ENCODE data around the gene NFU1.

NFU1 gene

DNA sequence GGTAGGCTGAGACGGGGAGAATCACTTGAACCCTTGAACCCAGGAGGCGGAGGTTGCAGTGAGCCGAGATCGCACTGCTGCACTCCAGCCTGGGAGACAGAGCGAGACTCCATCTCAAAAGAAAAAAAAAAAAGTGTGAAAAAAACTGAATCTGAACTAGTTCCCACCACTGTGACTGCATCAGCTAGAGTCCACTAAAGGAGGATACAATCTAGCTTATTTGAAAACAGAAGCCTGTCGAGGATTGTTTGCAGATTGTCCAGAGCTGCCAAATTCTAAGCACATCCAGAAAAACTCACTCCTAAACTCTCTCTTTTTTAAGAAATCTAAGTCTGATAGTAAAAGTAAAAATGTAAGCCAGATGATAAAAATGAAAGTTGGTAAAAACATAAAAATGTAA lies 60.8 kb downstream of the NFU1 start:
- Histone ChIP-seq H3K9ac (ENCODE audit: low read depth, low read length, poor library complexity, severe bottlenecking) (no peak overlapping the region), H3K36me3 (ENCODE audit: insufficient read depth, low read length) (peaks cover 22% of the 10 kb centered on the region), H3K9me3 (ENCODE audit: insufficient read depth, low read depth, low read length) (no peaks in the 10 kb centered on the region), H2AFZ (ENCODE audit: low read length) (no peak overlapping the region), H3K9me2 (replicated peaks; ENCODE audit: low read depth, low read length) (no peaks in the 10 kb centered on the region), H3F3A (ENCODE audit: low read depth) (peaks cover 3% of the 10 kb centered on the region; the same call in 1 of the 2 replicates), H3K27me3 (ENCODE audit: insufficient read depth, low read length, poor library complexity, severe bottlenecking) (no peaks in the 10 kb centered on the region), H3K4me2 (ENCODE audit: low read depth, low read length, poor library complexity, severe bottlenecking) (no peak overlapping the region), H3K4me1 (ENCODE audit: insufficient read depth, low read length, poor library complexity, severe bottlenecking) (peaks cover 6% of the 10 kb centered on the region), H3K79me2 (ENCODE audit: insufficient read depth, low read length) (peaks cover 84% of the 10 kb centered on the region), H4K20me1 (ENCODE audit: insufficient read depth, low read length, poor library complexity, severe bottlenecking) (peaks cover 68% of the 10 kb centered on the region), H3K4me3 (ENCODE audit: low read length, poor library complexity, severe bottlenecking) (no peak overlapping the region)
- TF ChIP-seq EZH2phosphoT487 (IDR thresholded peaks at IDR 0.05; ENCODE audit: borderline replicate concordance): no peak
- TF ChIP-seq, protein P1, sequence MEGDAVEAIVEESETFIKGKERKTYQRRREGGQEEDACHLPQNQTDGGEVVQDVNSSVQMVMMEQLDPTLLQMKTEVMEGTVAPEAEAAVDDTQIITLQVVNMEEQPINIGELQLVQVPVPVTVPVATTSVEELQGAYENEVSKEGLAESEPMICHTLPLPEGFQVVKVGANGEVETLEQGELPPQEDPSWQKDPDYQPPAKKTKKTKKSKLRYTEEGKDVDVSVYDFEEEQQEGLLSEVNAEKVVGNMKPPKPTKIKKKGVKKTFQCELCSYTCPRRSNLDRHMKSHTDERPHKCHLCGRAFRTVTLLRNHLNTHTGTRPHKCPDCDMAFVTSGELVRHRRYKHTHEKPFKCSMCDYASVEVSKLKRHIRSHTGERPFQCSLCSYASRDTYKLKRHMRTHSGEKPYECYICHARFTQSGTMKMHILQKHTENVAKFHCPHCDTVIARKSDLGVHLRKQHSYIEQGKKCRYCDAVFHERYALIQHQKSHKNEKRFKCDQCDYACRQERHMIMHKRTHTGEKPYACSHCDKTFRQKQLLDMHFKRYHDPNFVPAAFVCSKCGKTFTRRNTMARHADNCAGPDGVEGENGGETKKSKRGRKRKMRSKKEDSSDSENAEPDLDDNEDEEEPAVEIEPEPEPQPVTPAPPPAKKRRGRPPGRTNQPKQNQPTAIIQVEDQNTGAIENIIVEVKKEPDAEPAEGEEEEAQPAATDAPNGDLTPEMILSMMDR (conservative IDR thresholded peaks at IDR 0.05; ENCODE audit: low read length): no peak

DNA sequence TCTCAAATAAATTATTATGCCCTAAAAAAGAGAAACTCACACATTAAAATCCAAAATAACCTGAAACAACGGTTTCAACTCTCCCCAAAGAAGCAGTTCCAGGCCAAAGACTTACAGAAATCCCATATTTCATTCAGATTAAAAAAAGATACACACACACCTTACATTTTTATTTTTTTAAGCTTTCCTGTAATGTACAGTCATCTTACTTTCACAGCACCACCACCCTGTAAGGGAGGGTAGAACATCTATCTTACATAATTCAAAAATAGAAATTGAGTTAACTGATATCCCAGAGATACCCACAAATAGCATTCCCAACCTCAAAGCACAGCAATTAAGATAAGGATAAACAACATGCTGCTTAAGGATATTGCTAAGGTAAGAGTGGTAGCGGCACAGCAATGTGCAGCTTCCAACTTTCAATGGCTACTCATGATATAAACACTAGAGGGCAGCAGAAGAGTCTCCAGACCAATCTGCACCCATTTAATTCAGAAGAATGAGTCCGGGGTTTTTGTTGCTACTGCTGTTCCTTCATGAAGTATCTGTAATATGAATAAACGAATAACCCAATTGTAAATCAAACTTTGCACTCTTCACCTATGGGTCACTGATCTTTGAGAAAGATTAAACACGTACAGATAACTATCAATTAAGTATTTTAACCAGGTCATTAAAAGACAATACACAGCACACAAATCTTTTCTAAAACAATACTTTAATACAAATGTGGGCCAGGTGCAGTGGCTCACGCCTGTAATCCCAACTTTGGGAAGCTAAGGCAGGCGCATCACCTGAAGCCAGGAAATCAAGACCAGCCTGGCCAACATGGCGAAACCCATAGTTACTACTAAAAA lies 61.5 kb downstream of the NFU1 start:
- H3K36me3 ChIP-seq (ENCODE audit: insufficient read depth, low read length): peaks cover 28% of the 10 kb centered on the region
- H3F3A ChIP-seq (ENCODE audit: low read depth): peaks cover 3% of the 10 kb centered on the region; the same call in 1 of the 2 replicates
- H3K4me1 ChIP-seq (ENCODE audit: insufficient read depth, low read length, poor library complexity, severe bottlenecking): peaks cover 3% of the 10 kb centered on the region
- peaks cover 62% of the 10 kb centered on the region for H4K20me1 ChIP-seq (ENCODE audit: insufficient read depth, low read length, poor library complexity, severe bottlenecking)
- H3K27me3 ChIP-seq (ENCODE audit: insufficient read depth, low read length, poor library complexity, severe bottlenecking): no peaks in the 10 kb centered on the region
- TF ChIP-seq EZH2phosphoT487 (IDR thresholded peaks at IDR 0.05; ENCODE audit: borderline replicate concordance): no peak
- TF ChIP-seq, protein P1 (conservative IDR thresholded peaks at IDR 0.05; ENCODE audit: low read length): peak; percentile 90
- H3K79me2 ChIP-seq (ENCODE audit: insufficient read depth, low read length): peaks cover 78% of the 10 kb centered on the region
- no peaks in the 10 kb centered on the region for H3K9me2 ChIP-seq (replicated peaks; ENCODE audit: low read depth, low read length)
- H3K4me3 ChIP-seq (ENCODE audit: low read length, poor library complexity, severe bottlenecking): no peak overlapping the region
- no peaks in the 10 kb centered on the region for H3K9me3 ChIP-seq (ENCODE audit: insufficient read depth, low read depth, low read length)
- peak overlapping the region; percentile 4 for H3K4me2 ChIP-seq (ENCODE audit: low read depth, low read length, poor library complexity, severe bottlenecking)
- H3K9ac ChIP-seq (ENCODE audit: low read depth, low read length, poor library complexity, severe bottlenecking): no peak overlapping the region
- H2AFZ ChIP-seq (ENCODE audit: low read length): no peak overlapping the region

DNA sequence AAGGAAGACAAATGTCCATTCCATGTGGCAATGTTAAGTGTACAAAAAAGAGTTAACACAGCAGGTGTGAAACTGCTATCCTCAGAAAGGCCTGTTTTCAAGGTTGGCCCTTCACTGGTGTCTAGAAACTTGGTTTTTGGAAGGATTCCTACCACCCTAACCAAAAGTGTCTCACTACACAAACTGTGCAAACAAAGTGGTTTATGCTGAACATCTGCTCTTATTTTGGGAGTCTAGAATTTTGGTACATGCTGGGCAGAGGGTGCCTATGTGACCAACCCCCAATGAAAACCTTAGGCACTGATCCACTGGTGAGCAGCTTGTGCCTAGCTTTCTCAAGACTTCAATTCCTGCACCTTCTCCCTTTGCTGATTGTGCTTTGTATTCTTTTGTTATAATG lies 64.5 kb downstream of the NFU1 start:
- H3K36me3 ChIP-seq (ENCODE audit: insufficient read depth, low read length): peaks cover 58% of the 10 kb centered on the region
- H3K4me1 ChIP-seq (ENCODE audit: insufficient read depth, low read length, poor library complexity, severe bottlenecking): peaks cover 3% of the 10 kb centered on the region
- peaks cover 3% of the 10 kb centered on the region; the same call in 1 of the 2 replicates for H3F3A ChIP-seq (ENCODE audit: low read depth)
- H3K9me3 ChIP-seq (ENCODE audit: insufficient read depth, low read depth, low read length): no peaks in the 10 kb centered on the region
- H3K4me3 ChIP-seq (ENCODE audit: low read length, poor library complexity, severe bottlenecking): no peak overlapping the region
- H4K20me1 ChIP-seq (ENCODE audit: insufficient read depth, low read length, poor library complexity, severe bottlenecking): peaks cover 35% of the 10 kb centered on the region
- no peaks in the 10 kb centered on the region for H3K27me3 ChIP-seq (ENCODE audit: insufficient read depth, low read length, poor library complexity, severe bottlenecking)
- no peak overlapping the region for H3K4me2 ChIP-seq (ENCODE audit: low read depth, low read length, poor library complexity, severe bottlenecking)
- no peak overlapping the region for H2AFZ ChIP-seq (ENCODE audit: low read length)
- H3K79me2 ChIP-seq (ENCODE audit: insufficient read depth, low read length): peaks cover 49% of the 10 kb centered on the region
- no peaks in the 10 kb centered on the region for H3K9me2 ChIP-seq (replicated peaks; ENCODE audit: low read depth, low read length)
- no peak overlapping the region for H3K9ac ChIP-seq (ENCODE audit: low read depth, low read length, poor library complexity, severe bottlenecking)
- no peak for TF ChIP-seq EZH2phosphoT487 (IDR thresholded peaks at IDR 0.05; ENCODE audit: borderline replicate concordance)
- TF ChIP-seq, protein P1 (conservative IDR thresholded peaks at IDR 0.05; ENCODE audit: low read length): no peak
